HCT116 (cell line): ENCODE measurements around the gene KCNK16. TPM values are rescaled to one million over a fixed set of nuclear protein-coding genes. Genes with fewer than 3 reads are reported as not detected.

ENCODE experiments used
- ATAC-seq: fragments of 200-7000 bp; cut with Tn5 transposase; 2 replicates; pipeline ENCODE4 v1.9.1; 2020; ENCODE audit warnings: mild to moderate bottlenecking, moderate library complexity
- BruUV-seq: library from RNA; stranded (reverse); fragments of 400-500 nt; replicated peaks from 2 replicates; lab custom pipeline; 2021; lab: Mats Ljungman, UMichigan
- CTCF ChIA-PET: fragments of 300-600 bp; sonication (Branson Sonifier 250); formaldehyde crosslinking; loops from one replicate; lab custom pipeline; 2021; ENCODE audit warnings: antibody characterized with exemption; lab: Charles Lee
- POLR2A ChIA-PET: fragments of 300-600, 350-600 bp; sonication (Branson Sonifier 250); formaldehyde crosslinking; loops from one replicate; lab custom pipeline; 2021; ENCODE audit warnings: antibody characterized with exemption; lab: Charles Lee
- RAD21 ChIA-PET, 2 experiments: fragments of 300-600 bp; sonication (Branson Sonifier 250); formaldehyde crosslinking; loops; one replicate each; lab custom pipeline; 2023; ENCODE audit warnings: low total read pairs in 2 of 2; ENCODE audit not compliant: uncharacterized antibody in 2 of 2, unreplicated experiment in 2 of 2, low non-redundant PET in 1 of 2; lab: Charles Lee
- DNase-seq: peaks from one replicate; pipeline ENCODE4 v3.0.0-alpha.2; 2010; ENCODE audit warnings: low read depth, low spot score
- H2AFZ ChIP-seq: fragments of 200-600 bp; shearing (Covaris generic), sonication (generic); 2 replicates; pipeline ENCODE4 v1.6.1; 2017; ENCODE audit warnings: low read depth, mixed run types, mixed read lengths, antibody characterized with exemption, low read length; ENCODE audit not compliant: poor library complexity, severe bottlenecking
- H3K27ac ChIP-seq: 2 replicates; pipeline ENCODE4 v1.5.1; 2012; ENCODE audit warnings: low read depth, low read length
- H3K27me3 ChIP-seq: fragments of 200-600 bp; sonication (generic); 2 replicates; pipeline ENCODE4 v1.6.1; 2016; ENCODE audit warnings: mixed run types, low read length, mixed read lengths; ENCODE audit not compliant: insufficient read depth
- H3K36me3 ChIP-seq, 2 experiments: fragments of 200-500 bp in 1 of 2; fragments of 200-600 bp in 1 of 2; sonication (Bioruptor generic) in 1 of 2; sonication (generic) in 1 of 2; 2 replicates each; pipeline versions ENCODE4 v1.5.1 to v1.6.1; 2014 to 2016; ENCODE audit warnings: low read length in 2 of 2, inconsistent platforms in 1 of 2, mixed read lengths in 1 of 2, mixed run types in 1 of 2; ENCODE audit not compliant: insufficient read depth in 2 of 2, control insufficient read depth in 1 of 2
- H3K4me1 ChIP-seq, 2 experiments: fragments of 200-600 bp in 1 of 2; sonication (generic) in 1 of 2; 2 replicates each; pipeline versions ENCODE4 v1.5.1 to v1.6.1; 2012 to 2017; ENCODE audit warnings: low read length in 2 of 2, inconsistent platforms in 1 of 2, mild to moderate bottlenecking in 1 of 2, mixed read lengths in 1 of 2, mixed run types in 1 of 2, moderate library complexity in 1 of 2; ENCODE audit not compliant: insufficient read depth in 2 of 2, control insufficient read depth in 1 of 2
- H3K4me2 ChIP-seq: fragments of 200-600 bp; sonication (generic); 2 replicates; pipeline ENCODE4 v1.6.1; 2017; ENCODE audit warnings: mixed run types, low read length, mixed read lengths
- H3K4me3 ChIP-seq, 2 experiments: fragments of 200-600 bp in 1 of 2; sonication (generic) in 1 of 2; replicated peaks in 1 of 2; 2 replicates each; pipeline ENCODE4 v1.5.1; 2011 to 2016; ENCODE audit warnings: low read length in 2 of 2, control low read depth in 1 of 2, low read depth in 1 of 2, mild to moderate bottlenecking in 1 of 2, mixed read lengths in 1 of 2, mixed run types in 1 of 2
- H3K79me2 ChIP-seq: fragments of 200-600 bp; sonication (generic); 2 replicates; pipeline ENCODE4 v1.6.1; 2017; ENCODE audit warnings: mild to moderate bottlenecking, mixed run types, low read length, moderate library complexity, mixed read lengths; ENCODE audit not compliant: insufficient read depth
- H3K9ac ChIP-seq: fragments of 200-600 bp; sonication (generic); 2 replicates; pipeline ENCODE4 v1.6.1; 2016; ENCODE audit warnings: low read length, mixed read lengths
- H3K9me2 ChIP-seq: fragments of 200-600 bp; sonication (generic), shearing (Covaris generic); 2 replicates; pipeline ENCODE4 v1.6.1; 2017; ENCODE audit warnings: mixed run types, mild to moderate bottlenecking, moderate library complexity; ENCODE audit not compliant: insufficient read depth
- H3K9me3 ChIP-seq, 2 experiments: fragments of 200-500 bp in 1 of 2; fragments of 200-600 bp in 1 of 2; sonication (Bioruptor generic) in 1 of 2; sonication (generic) in 1 of 2; 2 replicates each; pipeline ENCODE4 v1.6.1; 2014 to 2017; ENCODE audit warnings: low read length in 2 of 2, mixed read lengths in 2 of 2, inconsistent platforms in 1 of 2, low read depth in 1 of 2, mild to moderate bottlenecking in 1 of 2, mixed run types in 1 of 2, moderate library complexity in 1 of 2; ENCODE audit not compliant: control insufficient read depth in 1 of 2, insufficient read depth in 1 of 2
- H4K20me1 ChIP-seq: fragments of 200-600 bp; sonication (generic), shearing (Covaris generic); 2 replicates; pipeline ENCODE4 v1.6.1; 2017; ENCODE audit warnings: mixed run types, mild to moderate bottlenecking, moderate library complexity; ENCODE audit not compliant: insufficient read depth
- CEBPB ChIP-seq: IDR thresholded peaks from 2 replicates; pipeline ENCODE4 v1.6.1; 2012; ENCODE audit warnings: low read depth
- EGR1 ChIP-seq: IDR thresholded peaks from 2 replicates; pipeline ENCODE4 v1.6.1; 2012; ENCODE audit warnings: low read depth
- ELF1 ChIP-seq: IDR thresholded peaks from 2 replicates; pipeline ENCODE4 v1.6.1; 2012; ENCODE audit warnings: low read depth, borderline replicate concordance
- EZH2 ChIP-seq: fragments of 200-600 bp; sonication (generic); IDR thresholded peaks from 2 replicates; pipeline ENCODE4 v1.6.1; 2017; ENCODE audit warnings: antibody characterized with exemption, mixed run types
- EZH2phosphoT487 ChIP-seq: fragments of 200-600 bp; IDR thresholded peaks from 2 replicates; pipeline ENCODE4 v1.6.1; 2018; ENCODE audit warnings: antibody characterized with exemption, borderline replicate concordance
- POLR2A ChIP-seq: IDR thresholded peaks from 2 replicates; pipeline ENCODE4 v1.7.0; 2011; ENCODE audit warnings: borderline replicate concordance; ENCODE audit not compliant: insufficient read depth, insufficient read length; ENCODE audit errors: extremely low read depth
- POLR2AphosphoS5 ChIP-seq: IDR thresholded peaks from 2 replicates; pipeline ENCODE4 v1.6.1; 2011; ENCODE audit warnings: mild to moderate bottlenecking, low read depth, low read length, moderate library complexity
- SIN3A ChIP-seq: IDR thresholded peaks from 2 replicates; pipeline ENCODE4 v1.6.1; 2012; ENCODE audit warnings: low read depth
- SRF ChIP-seq: IDR thresholded peaks from 2 replicates; pipeline ENCODE4 v1.6.1; 2012; ENCODE audit warnings: low read depth
- YY1 ChIP-seq: IDR thresholded peaks from 2 replicates; pipeline ENCODE4 v1.6.1; 2011; ENCODE audit warnings: low read length, low read depth, moderate library complexity, mild to moderate bottlenecking; ENCODE audit not compliant: insufficient replicate concordance; ENCODE audit errors: extremely low read depth
- ZFX ChIP-seq: fragments of 450-650 bp; IDR thresholded peaks from 2 replicates; pipeline ENCODE4 v1.6.1; 2017
- ZNF274 ChIP-seq: fragments of 200-500 bp; sonication (Bioruptor generic); IDR thresholded peaks from 2 replicates; pipeline ENCODE4 v1.6.1; 2014; ENCODE audit warnings: mild to moderate bottlenecking, low read depth, low read length, inconsistent platforms
- intact Hi-C: fragments of 100-400 bp; cut with micrococcal nuclease; formaldehyde crosslinking; loops from 2 replicates; pipeline ENCODE4 v1.10.0; 2022
- total RNA-seq: library from RNA; stranded (reverse); gene quantifications from one replicate; pipeline ENCODE4 v1.2.1, GENCODE V29; 2021; ENCODE audit not compliant: unreplicated experiment
- TF ChIP-seq, protein P1 (sequence below): IDR thresholded peaks from 2 replicates; pipeline ENCODE4 v1.6.1; 2011; ENCODE audit warnings: mild to moderate bottlenecking, low read length, moderate library complexity; ENCODE audit not compliant: insufficient replicate concordance; ENCODE audit errors: extremely low read depth
- TF ChIP-seq, protein P2 (sequence below): IDR thresholded peaks from 2 replicates; pipeline ENCODE4 v1.6.1; 2012
- TF ChIP-seq, protein P3 (sequence below): IDR thresholded peaks from 2 replicates; pipeline ENCODE4 v1.6.1; 2012
- TF ChIP-seq, protein P4 (sequence below): IDR thresholded peaks from 2 replicates; pipeline ENCODE4 v1.6.1; 2012; ENCODE audit warnings: low read depth

Gene KCNK16
- total RNA-seq, 1 experiment from 2014 or later: not detected

DNA sequence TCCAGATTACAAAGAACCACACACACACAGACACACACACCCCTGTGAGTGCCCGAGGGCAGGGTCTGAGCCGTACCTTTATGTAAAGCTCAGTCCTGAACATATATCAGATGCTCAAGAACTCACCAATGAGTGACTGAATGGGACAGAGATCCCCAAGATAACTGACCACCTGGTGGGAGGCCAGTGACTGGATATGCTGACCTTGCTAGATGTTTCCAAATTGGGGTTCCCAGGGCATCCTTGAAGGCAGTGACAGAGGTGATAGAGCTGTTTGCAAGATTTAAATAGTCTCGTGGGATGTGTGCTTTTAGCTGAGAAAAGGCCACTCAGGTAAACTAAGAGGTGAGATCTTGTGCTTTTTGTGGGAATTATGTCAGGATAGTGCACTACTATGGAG is 47.6 kb downstream of the KCNK16 start:
- Histone ChIP-seq H3K9ac (no peak overlapping the region), H3K27ac (no peak overlapping the region), H3K4me2 (no peak overlapping the region), H3K9me2 (no peaks in the 10 kb centered on the region), H3K79me2 (no peaks in the 10 kb centered on the region), H3K4me3 (no peak overlapping the region), H4K20me1 (no peaks in the 10 kb centered on the region), H3K4me1 (peaks cover 4 to 21% of the 10 kb centered on the region in 2 experiments), H3K36me3 (no peaks in the 10 kb centered on the region), H3K9me3 (no peaks in the 10 kb centered on the region)
- ChIA-PET CTCF (no interaction called here), POLR2A (no interaction called here)
- intact Hi-C loops: no loop called here
- no TSS peak for BruUV-seq
- DNase-seq: no peak
- no peak for ATAC-seq
- TF ChIP-seq POLR2AphosphoS5 (no peak), SRF (no peak), EZH2phosphoT487 (no peak), YY1 (no peak), POLR2A (no peak)
- TF ChIP-seq, protein P1, sequence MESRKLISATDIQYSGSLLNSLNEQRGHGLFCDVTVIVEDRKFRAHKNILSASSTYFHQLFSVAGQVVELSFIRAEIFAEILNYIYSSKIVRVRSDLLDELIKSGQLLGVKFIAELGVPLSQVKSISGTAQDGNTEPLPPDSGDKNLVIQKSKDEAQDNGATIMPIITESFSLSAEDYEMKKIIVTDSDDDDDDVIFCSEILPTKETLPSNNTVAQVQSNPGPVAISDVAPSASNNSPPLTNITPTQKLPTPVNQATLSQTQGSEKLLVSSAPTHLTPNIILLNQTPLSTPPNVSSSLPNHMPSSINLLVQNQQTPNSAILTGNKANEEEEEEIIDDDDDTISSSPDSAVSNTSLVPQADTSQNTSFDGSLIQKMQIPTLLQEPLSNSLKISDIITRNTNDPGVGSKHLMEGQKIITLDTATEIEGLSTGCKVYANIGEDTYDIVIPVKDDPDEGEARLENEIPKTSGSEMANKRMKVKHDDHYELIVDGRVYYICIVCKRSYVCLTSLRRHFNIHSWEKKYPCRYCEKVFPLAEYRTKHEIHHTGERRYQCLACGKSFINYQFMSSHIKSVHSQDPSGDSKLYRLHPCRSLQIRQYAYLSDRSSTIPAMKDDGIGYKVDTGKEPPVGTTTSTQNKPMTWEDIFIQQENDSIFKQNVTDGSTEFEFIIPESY: no peak
- TF ChIP-seq, protein P2, sequence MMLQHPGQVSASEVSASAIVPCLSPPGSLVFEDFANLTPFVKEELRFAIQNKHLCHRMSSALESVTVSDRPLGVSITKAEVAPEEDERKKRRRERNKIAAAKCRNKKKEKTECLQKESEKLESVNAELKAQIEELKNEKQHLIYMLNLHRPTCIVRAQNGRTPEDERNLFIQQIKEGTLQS: no peak
- TF ChIP-seq, all 23 proteins: peak for 0
- Histone ChIP-seq H3K27me3 (no peaks in the 10 kb centered on the region), H2AFZ (no peak overlapping the region)
- RAD21 ChIA-PET: no interaction called here

DNA sequence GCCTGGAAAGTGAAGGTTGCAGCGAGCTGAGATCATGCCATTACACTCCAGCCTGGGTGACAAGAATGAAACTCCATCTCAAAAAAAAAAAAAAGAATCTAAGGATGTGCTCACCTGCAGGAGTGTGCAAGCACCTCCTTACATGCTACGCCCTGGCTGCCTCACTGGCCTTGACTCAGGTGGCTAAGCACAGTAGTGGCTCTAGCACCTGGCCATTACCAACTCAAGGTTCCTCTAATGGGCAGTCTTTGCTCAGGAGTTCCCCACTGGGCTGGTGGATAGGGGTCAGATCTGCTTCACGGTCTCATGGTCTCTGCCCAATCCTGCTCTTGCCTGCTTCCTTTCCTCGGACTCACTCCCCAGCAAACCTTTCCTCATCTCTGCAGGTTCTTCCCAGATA is 48.0 kb downstream of the KCNK16 start:
- Histone ChIP-seq H2AFZ (no peak overlapping the region), H3K9me3 (no peaks in the 10 kb centered on the region), H4K20me1 (no peaks in the 10 kb centered on the region), H3K4me1 (peaks cover 0 to 17% of the 10 kb centered on the region in 2 experiments; a peak in 2 of 4 replicates), H3K9ac (no peak overlapping the region), H3K36me3 (no peaks in the 10 kb centered on the region), H3K4me3 (no peak overlapping the region), H3K27me3 (no peaks in the 10 kb centered on the region), H3K4me2 (no peak overlapping the region), H3K79me2 (no peaks in the 10 kb centered on the region), H3K9me2 (no peaks in the 10 kb centered on the region), H3K27ac (no peak overlapping the region)
- BruUV-seq: no TSS peak
- ChIA-PET CTCF (no interaction called here), POLR2A (no interaction called here), RAD21 (no interaction called here)
- ATAC-seq (no peak), DNase-seq (no peak)
- intact Hi-C loops: no loop called here
- no peak for TF ChIP-seq EZH2
- TF ChIP-seq, protein P3, sequence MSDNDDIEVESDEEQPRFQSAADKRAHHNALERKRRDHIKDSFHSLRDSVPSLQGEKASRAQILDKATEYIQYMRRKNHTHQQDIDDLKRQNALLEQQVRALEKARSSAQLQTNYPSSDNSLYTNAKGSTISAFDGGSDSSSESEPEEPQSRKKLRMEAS: no peak
- no peak for TF ChIP-seq SRF
- TF ChIP-seq ZNF274: no peak
- no peak for TF ChIP-seq CEBPB
- TF ChIP-seq SIN3A: no peak
- TF ChIP-seq ELF1: no peak
- TF ChIP-seq POLR2AphosphoS5: no peak
- TF ChIP-seq, protein P4, sequence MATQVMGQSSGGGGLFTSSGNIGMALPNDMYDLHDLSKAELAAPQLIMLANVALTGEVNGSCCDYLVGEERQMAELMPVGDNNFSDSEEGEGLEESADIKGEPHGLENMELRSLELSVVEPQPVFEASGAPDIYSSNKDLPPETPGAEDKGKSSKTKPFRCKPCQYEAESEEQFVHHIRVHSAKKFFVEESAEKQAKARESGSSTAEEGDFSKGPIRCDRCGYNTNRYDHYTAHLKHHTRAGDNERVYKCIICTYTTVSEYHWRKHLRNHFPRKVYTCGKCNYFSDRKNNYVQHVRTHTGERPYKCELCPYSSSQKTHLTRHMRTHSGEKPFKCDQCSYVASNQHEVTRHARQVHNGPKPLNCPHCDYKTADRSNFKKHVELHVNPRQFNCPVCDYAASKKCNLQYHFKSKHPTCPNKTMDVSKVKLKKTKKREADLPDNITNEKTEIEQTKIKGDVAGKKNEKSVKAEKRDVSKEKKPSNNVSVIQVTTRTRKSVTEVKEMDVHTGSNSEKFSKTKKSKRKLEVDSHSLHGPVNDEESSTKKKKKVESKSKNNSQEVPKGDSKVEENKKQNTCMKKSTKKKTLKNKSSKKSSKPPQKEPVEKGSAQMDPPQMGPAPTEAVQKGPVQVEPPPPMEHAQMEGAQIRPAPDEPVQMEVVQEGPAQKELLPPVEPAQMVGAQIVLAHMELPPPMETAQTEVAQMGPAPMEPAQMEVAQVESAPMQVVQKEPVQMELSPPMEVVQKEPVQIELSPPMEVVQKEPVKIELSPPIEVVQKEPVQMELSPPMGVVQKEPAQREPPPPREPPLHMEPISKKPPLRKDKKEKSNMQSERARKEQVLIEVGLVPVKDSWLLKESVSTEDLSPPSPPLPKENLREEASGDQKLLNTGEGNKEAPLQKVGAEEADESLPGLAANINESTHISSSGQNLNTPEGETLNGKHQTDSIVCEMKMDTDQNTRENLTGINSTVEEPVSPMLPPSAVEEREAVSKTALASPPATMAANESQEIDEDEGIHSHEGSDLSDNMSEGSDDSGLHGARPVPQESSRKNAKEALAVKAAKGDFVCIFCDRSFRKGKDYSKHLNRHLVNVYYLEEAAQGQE: no peak
- no peak for TF ChIP-seq ZFX
- no peak for TF ChIP-seq EGR1
- no peak for TF ChIP-seq YY1
